ENCODE data around the gene ARAP2.

The ARAP2 gene

GRCh38 chr4:36026348-36026880 is 217.9 kb downstream of the ARAP2 start:
- no peak for DNase-seq (ENCODE audit: low read depth)
- no peak for TF ChIP-seq CTCF (IDR thresholded peaks at IDR 0.05; ENCODE audit: insufficient read depth, low read depth, low read length, missing control alignments)
- H3K4me3 ChIP-seq (ENCODE audit: low read depth, low read length) = no peak overlapping the region

GRCh38 chr4:36024901-36025660 is 219.2 kb downstream of the ARAP2 start:
- DNase-seq (ENCODE audit: low read depth) = no peak
- TF ChIP-seq CTCF (IDR thresholded peaks at IDR 0.05; ENCODE audit: insufficient read depth, low read depth, low read length, missing control alignments) = no peak
- H3K4me3 ChIP-seq (ENCODE audit: low read depth, low read length) = no peak overlapping the region

- no peak overlapping the region for H3K4me3 ChIP-seq (ENCODE audit: low read depth, low read length)
- DNase-seq (ENCODE audit: low read depth) = no peak
- no peak for TF ChIP-seq CTCF (IDR thresholded peaks at IDR 0.05; ENCODE audit: insufficient read depth, low read depth, low read length, missing control alignments)
Observed at GRCh38 chr4:36020351-36020750, 224.0 kb downstream of the ARAP2 start.

Data from GM12865 (cell line).